Adrenal gland (tissue), 5 donors: ENCODE results near the gene SAFB.
A peak's percentile ranks its signal among the peaks of the same experiment; 100 is the strongest.

ENCODE experiments used
- CTCF ChIP-seq, 6 experiments: fragments of 450-650 bp in 4 of 6; fragments of 200-600 bp in 2 of 6; sonication (generic) in 1 of 6; IDR thresholded peaks; 1 replicate in 5 of 6; 2 replicates in 1 of 6; pipeline versions ENCODE4 v1.5.1 to v1.8.0; 2016 to 2021; ENCODE audit warnings: antibody characterized with exemption in 6 of 6, mild to moderate bottlenecking in 2 of 6, moderate library complexity in 1 of 6
- POLR2A ChIP-seq, 2 donors: fragments of 450-650 bp; IDR thresholded peaks; one replicate each; pipeline ENCODE4 v1.6.1; 2017; ENCODE audit warnings: antibody characterized with exemption in 2 of 2, mild to moderate bottlenecking in 2 of 2, moderate library complexity in 1 of 2
- donor health status: DM: no; HTN: no; CAD: no.

GRCh38 chr19:5686647-5687359 is 63.9 kb downstream of the SAFB start:
- TF ChIP-seq CTCF (IDR thresholded peaks at IDR 0.05) (peak; percentile 68 to 91 (median 76)), POLR2A (IDR thresholded peaks at IDR 0.05) (peak in 1 of 2 donors; percentile 41)
